Endothelial cell of hepatic sinusoid (primary cell): ENCODE data around the gene STS.

ENCODE experiments used
- in situ Hi-C: cut with HindIII; loops from 2 replicates; pipeline ENCODE4 v1.10.0; 2017; ENCODE audit warnings: low sequenced_read_pairs

STS gene, protein sequence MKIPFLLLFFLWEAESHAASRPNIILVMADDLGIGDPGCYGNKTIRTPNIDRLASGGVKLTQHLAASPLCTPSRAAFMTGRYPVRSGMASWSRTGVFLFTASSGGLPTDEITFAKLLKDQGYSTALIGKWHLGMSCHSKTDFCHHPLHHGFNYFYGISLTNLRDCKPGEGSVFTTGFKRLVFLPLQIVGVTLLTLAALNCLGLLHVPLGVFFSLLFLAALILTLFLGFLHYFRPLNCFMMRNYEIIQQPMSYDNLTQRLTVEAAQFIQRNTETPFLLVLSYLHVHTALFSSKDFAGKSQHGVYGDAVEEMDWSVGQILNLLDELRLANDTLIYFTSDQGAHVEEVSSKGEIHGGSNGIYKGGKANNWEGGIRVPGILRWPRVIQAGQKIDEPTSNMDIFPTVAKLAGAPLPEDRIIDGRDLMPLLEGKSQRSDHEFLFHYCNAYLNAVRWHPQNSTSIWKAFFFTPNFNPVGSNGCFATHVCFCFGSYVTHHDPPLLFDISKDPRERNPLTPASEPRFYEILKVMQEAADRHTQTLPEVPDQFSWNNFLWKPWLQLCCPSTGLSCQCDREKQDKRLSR

GRCh38 chrX:7147413-7147977 is at the start of gene STS:
STS (plus strand) TSS chrX:7147712; CDS start chrX:7253200, 105,488 bp downstream.
- in situ Hi-C loops: no loop called here

- in situ Hi-C loops: no loop called here
Measured at GRCh38 chrX:7100022-7100421, 47.5 kb upstream of the STS start.

- in situ Hi-C loops: no loop called here
Measured at GRCh38 chrX:7102119-7102518, 45.4 kb upstream of the STS start.

DNA sequence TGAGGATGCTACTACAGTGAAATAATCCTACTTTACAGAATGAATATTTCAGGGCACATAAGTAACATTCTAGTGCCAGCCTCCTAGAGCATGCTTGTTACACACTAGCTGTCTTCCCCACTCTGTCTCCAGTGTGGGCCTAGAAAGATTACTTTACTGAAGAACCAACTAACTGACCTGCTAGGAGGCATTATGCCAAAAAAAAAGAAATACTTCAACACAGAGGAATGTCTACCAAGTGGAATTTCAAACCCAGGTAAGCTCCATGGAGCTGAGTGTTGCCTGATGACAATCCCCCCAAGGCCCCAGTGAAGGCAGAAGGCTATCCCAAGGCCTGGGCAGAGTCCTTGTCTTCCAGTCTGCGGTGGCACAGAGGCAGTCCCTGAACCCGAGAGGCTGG is 40.9 kb upstream of the STS start:
- in situ Hi-C loops: no loop called here

DNA sequence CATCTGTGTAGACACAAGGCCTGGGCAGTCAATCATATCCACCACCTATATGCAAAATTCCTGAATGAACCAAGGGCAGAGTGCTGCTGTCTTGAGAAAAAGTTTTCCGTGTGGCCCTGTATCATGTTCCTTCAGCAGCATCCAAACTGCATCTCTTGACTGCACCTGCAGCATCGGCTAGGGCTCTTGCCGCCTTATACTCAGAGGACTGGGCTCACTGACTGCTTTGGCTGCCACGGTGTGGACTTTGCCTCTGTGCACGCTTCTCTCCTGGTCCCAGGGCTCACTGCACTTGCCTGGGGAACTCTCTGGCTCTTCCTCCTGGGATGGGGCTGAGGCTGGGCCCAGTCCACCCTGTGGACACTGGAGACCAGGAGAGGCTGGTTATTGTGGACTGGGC is 39.5 kb upstream of the STS start:
- in situ Hi-C loops: no loop called here

- in situ Hi-C loops: no loop called here
Measured at GRCh38 chrX:7109049-7109531, 38.4 kb upstream of the STS start.

- in situ Hi-C loops: no loop called here
Measured at GRCh38 chrX:7109838-7110793, 37.4 kb upstream of the STS start.

- in situ Hi-C loops: no loop called here
Measured at GRCh38 chrX:7110821-7111276, 36.7 kb upstream of the STS start.

DNA sequence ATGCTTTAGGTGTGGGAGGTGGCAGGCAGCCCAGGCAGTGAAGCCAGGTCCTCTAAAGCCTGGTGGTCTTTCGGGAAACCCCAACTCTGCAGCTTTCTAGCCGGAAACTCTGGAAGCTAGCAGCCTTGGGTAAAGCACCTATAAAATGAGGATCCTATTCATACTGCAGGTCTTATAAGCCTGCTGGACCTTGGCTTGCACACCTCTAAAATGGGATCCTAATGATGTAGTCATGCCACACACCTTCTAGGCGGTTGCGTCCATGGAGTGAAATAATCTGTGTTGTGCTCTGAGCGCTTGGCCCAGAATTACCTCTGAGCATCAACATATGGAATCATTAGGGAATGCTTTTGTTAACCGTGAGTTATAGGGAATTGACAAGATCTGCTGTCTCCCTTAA is 36.0 kb upstream of the STS start:
- in situ Hi-C loops: no loop called here

DNA sequence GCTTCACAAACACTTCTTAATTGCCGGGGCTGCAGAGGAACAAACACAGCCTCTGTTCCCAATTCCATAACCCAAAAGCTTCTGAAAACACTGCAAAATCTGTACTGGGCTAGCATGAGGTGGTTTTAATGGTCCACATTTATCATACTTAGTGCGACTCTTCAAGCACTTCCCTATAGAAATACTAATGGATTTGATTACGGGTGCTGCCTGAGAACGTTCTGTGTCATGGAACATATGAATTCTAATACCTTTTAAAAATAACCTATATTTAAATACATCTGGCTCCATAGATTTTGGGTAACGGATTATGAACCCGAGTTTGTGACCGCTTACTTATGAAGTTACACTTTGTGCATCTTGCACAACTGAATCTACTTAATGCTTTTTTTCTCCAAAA is 35.4 kb upstream of the STS start:
- in situ Hi-C loops: no loop called here

DNA sequence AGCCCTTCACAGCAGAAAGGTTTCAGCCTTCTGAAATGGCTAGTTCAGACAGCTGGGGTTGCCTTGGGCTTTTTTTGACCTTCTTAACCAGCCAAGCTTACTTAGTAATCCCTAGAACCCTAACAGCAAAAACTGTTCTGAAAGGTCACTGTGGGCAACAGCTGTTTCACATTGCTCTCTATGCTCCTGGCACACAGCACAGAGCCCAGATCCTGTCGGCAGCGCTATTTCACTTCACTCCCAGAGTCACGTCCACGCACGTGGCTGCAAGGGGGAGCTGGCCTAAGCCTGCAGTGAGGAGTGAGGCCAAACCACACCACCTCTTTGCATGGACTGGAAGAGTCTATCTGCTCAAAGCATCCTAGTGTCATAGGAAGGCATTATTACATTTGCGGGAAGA is 32.0 kb upstream of the STS start:
- in situ Hi-C loops: no loop called here

DNA sequence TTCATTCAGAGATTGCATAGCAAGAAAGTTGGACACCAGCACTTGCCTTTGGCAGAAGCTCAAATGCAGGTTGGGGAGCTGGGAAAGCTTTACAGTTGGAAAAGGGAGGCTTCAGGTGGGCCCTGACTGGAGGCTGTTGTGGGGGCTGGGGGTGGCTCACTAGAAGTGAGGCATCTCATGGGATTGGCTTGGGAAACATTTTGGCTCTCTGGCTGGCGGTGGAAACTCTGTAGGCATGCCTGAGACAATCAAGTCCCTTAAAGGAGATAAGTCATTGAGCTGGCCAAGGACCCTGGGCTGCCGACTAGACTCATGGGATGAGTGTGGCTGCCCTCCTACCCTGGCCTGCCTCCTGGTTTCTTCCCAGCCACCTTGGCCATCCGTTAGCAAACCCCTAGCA is 31.4 kb upstream of the STS start:
- in situ Hi-C loops: no loop called here

GRCh38 chrX:7117587-7117986 is 29.9 kb upstream of the STS start:
- in situ Hi-C loops: no loop called here

GRCh38 chrX:7119950-7120877 is 27.3 kb upstream of the STS start:
- in situ Hi-C loops: no loop called here

DNA sequence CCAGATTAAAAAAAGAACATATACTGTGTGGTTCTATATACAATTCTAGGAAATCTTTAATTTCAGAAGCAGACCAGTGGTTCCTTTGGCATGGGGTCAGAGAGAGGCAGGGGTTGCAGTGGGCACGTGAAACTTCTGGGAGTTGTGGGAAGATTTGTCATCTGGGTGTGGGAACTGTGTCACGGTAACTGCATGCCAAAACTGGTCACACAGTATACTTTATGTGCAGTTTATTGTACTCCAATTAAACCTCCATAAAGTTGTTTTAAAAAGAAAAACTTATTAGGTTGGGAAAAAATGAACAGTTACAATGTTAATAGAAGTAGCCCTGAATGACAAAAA is 26.7 kb upstream of the STS start:
- in situ Hi-C loops: no loop called here

- in situ Hi-C loops: no loop called here
Measured at GRCh38 chrX:7127056-7127455, 20.5 kb upstream of the STS start.

DNA sequence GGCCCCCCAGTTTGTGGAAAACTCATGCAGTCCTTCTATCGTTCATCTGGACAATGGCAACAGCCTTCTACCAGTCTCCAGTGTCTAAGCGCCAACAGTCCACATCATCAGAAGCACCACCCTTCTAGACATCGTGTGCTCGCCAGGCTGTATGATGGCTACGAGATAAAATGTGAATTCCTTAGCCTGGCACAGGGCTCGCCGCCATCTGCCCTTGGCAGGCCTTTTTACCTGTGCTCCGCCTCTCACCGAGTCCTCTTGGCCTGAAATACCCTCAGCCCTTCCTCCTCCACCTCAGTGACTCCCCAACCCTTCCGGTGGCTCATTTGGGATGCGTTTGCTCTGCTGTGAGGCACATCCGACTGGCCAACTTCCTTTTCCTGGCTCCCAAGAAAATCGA is 15.9 kb upstream of the STS start:
- in situ Hi-C loops: no loop called here

- in situ Hi-C loops: no loop called here
Measured at GRCh38 chrX:7132335-7133049, 15.0 kb upstream of the STS start.

DNA sequence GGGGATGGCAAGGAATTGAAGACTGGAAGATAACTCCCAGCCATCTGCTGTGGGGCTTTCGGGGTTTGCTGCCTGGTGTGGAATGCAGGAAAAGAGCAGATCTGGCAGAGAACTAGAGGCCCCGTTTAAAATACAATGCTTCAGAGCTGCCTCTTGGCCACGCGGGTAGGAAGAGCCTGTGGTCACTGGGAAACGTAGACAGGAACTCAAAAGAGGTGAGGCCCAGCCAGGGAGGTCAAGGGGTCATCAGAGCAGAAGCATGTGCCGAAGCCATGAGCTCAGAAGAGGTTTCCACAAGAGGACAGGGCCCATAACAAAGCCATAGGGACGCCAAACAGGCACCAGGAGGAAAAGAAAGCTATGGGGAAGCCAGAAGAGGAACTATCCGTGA is 14.5 kb upstream of the STS start:
- in situ Hi-C loops: no loop called here
